H9 (cell line): Measurements from ENCODE around the gene XPO1. TPM values are rescaled to one million over a fixed set of nuclear protein-coding genes. Genes with fewer than 3 reads are reported as not detected.

Experiments
- DNase-seq: peaks from one replicate; pipeline ENCODE4 v3.0.0-alpha.2; 2017
- H2AFZ ChIP-seq: one replicate; pipeline ENCODE4 v1.6.1; 2013; ENCODE audit warnings: mild to moderate bottlenecking, low read length, control low read depth, moderate library complexity
- H2AK5ac ChIP-seq: 2 replicates; pipeline ENCODE4 v1.6.1; 2013; ENCODE audit warnings: low read length, control low read depth, mixed read lengths; ENCODE audit not compliant: insufficient read length
- H2BK120ac ChIP-seq: one replicate; pipeline ENCODE4 v1.6.1; 2013; ENCODE audit warnings: low read depth, mild to moderate bottlenecking, low read length, control low read depth, inconsistent platforms; ENCODE audit not compliant: poor library complexity, severe bottlenecking
- H2BK12ac ChIP-seq: 2 replicates; pipeline ENCODE4 v1.6.1; 2013; ENCODE audit warnings: low read length, control low read depth, mixed read lengths, low read depth; ENCODE audit not compliant: insufficient read length
- H2BK15ac ChIP-seq: 2 replicates; pipeline ENCODE4 v1.6.1; 2013; ENCODE audit warnings: low read depth, low read length, control low read depth
- H2BK20ac ChIP-seq: one replicate; pipeline ENCODE4 v1.6.1; 2013; ENCODE audit warnings: low read depth, mild to moderate bottlenecking, low read length, control low read depth, inconsistent platforms; ENCODE audit not compliant: poor library complexity, severe bottlenecking
- H2BK5ac ChIP-seq: 2 replicates; pipeline ENCODE4 v1.6.1; 2013; ENCODE audit warnings: low read length, control low read depth, mixed read lengths; ENCODE audit not compliant: insufficient read length
- H3K14ac ChIP-seq: 2 replicates; pipeline ENCODE4 v1.6.1; 2013; ENCODE audit warnings: low read length, control low read depth; ENCODE audit not compliant: insufficient read depth
- H3K18ac ChIP-seq: 2 replicates; pipeline ENCODE4 v1.6.1; 2013; ENCODE audit warnings: low read depth, mild to moderate bottlenecking, mixed read lengths, low read length, control low read depth; ENCODE audit not compliant: insufficient read length
- H3K23ac ChIP-seq: 2 replicates; pipeline ENCODE4 v1.6.1; 2013; ENCODE audit warnings: low read length, control low read depth, mixed read lengths, low read depth; ENCODE audit not compliant: insufficient read length
- H3K23me2 ChIP-seq: 2 replicates; pipeline ENCODE4 v1.6.1; 2013; ENCODE audit warnings: low read depth, mild to moderate bottlenecking, mixed read lengths, low read length, control low read depth; ENCODE audit not compliant: insufficient read length, poor library complexity, severe bottlenecking
- H3K27ac ChIP-seq: 2 replicates; pipeline ENCODE4 v1.5.1; 2013; ENCODE audit warnings: low read length, control low read depth, mixed read lengths, low read depth; ENCODE audit not compliant: insufficient read length
- H3K27me3 ChIP-seq: 2 replicates; pipeline ENCODE4 v1.6.1; 2013; ENCODE audit warnings: low read length, control low read depth, inconsistent platforms; ENCODE audit not compliant: insufficient read depth
- H3K4ac ChIP-seq: 2 replicates; pipeline ENCODE4 v1.6.1; 2013; ENCODE audit warnings: low read depth, mild to moderate bottlenecking, control low read depth, inconsistent platforms, low read length, moderate library complexity
- H3K4me1 ChIP-seq: 2 replicates; pipeline ENCODE4 v1.6.1; 2013; ENCODE audit warnings: low read length, control low read depth, inconsistent platforms; ENCODE audit not compliant: insufficient read depth
- H3K4me2 ChIP-seq: 2 replicates; pipeline ENCODE4 v1.6.1; 2013; ENCODE audit warnings: low read length, control low read depth, mixed read lengths; ENCODE audit not compliant: insufficient read length, insufficient read depth
- H3K56ac ChIP-seq: 2 replicates; pipeline ENCODE4 v1.6.1; 2013; ENCODE audit warnings: low read depth, mild to moderate bottlenecking, mixed read lengths, low read length, control low read depth; ENCODE audit not compliant: insufficient read length
- H3K79me1 ChIP-seq: 2 replicates; pipeline ENCODE4 v1.6.1; 2013; ENCODE audit warnings: low read depth, mild to moderate bottlenecking, moderate library complexity, low read length, control low read depth, inconsistent platforms; ENCODE audit not compliant: insufficient read depth, poor library complexity, severe bottlenecking
- H3K79me2 ChIP-seq: 2 replicates; pipeline ENCODE4 v1.6.1; 2013; ENCODE audit warnings: low read length, control low read depth, inconsistent platforms; ENCODE audit not compliant: insufficient read depth
- H3K9ac ChIP-seq: 2 replicates; pipeline ENCODE4 v1.6.1; 2013; ENCODE audit warnings: low read length, control low read depth, mixed read lengths; ENCODE audit not compliant: insufficient read length; ENCODE audit errors: extremely low read depth
- H3K9me3 ChIP-seq: one replicate; pipeline ENCODE4 v1.6.1; 2013; ENCODE audit warnings: low read depth, low read length, inconsistent platforms; ENCODE audit not compliant: control insufficient read depth
- H3T11ph ChIP-seq: one replicate; pipeline ENCODE4 v1.6.1; 2013; ENCODE audit warnings: mild to moderate bottlenecking, low read length, control low read depth, inconsistent platforms
- H4K20me1 ChIP-seq: one replicate; pipeline ENCODE4 v1.6.1; 2013; ENCODE audit not compliant: control insufficient read depth, insufficient read length, insufficient read depth
- H4K5ac ChIP-seq: 2 replicates; pipeline ENCODE4 v1.6.1; 2013; ENCODE audit warnings: low read depth, mild to moderate bottlenecking, mixed read lengths, low read length, control low read depth; ENCODE audit not compliant: insufficient read length
- H4K8ac ChIP-seq: replicated peaks from 2 replicates; pipeline ENCODE4 v1.6.1; 2013; ENCODE audit warnings: low read length, control low read depth, mixed read lengths, low read depth; ENCODE audit not compliant: insufficient read length
- H4K91ac ChIP-seq: 2 replicates; pipeline ENCODE4 v1.6.1; 2013; ENCODE audit warnings: low read depth, mild to moderate bottlenecking, moderate library complexity, mixed read lengths, low read length, control low read depth; ENCODE audit not compliant: insufficient read length
- H3K27ac Mint-ChIP-seq, 3 experiments: 2 replicates in 2 of 3; 3 replicates in 1 of 3; pipeline ENCODE4 v1.8.0; 2020 to 2021; ENCODE audit warnings: mixed read lengths in 3 of 3, mild to moderate bottlenecking in 1 of 3, moderate library complexity in 1 of 3
- H3K27me3 Mint-ChIP-seq: 2 replicates; pipeline ENCODE4 v1.8.0; 2021; ENCODE audit warnings: low read depth, mild to moderate bottlenecking, moderate library complexity, mixed read lengths
- H3K36me3 Mint-ChIP-seq, 3 experiments: 2 replicates in 2 of 3; 3 replicates in 1 of 3; pipeline ENCODE4 v1.8.0; 2020 to 2021; ENCODE audit warnings: low read depth in 3 of 3, mixed read lengths in 3 of 3; ENCODE audit not compliant: insufficient read depth in 1 of 3
- H3K4me1 Mint-ChIP-seq, 2 experiments: 2 replicates each; pipeline ENCODE4 v1.8.0; 2020; ENCODE audit warnings: mixed read lengths in 2 of 2
- H3K4me3 Mint-ChIP-seq, 2 experiments: 2 replicates in 1 of 2; 3 replicates in 1 of 2; pipeline ENCODE4 v1.8.0; 2020 to 2021; ENCODE audit warnings: mild to moderate bottlenecking in 2 of 2, mixed read lengths in 2 of 2, moderate library complexity in 1 of 2
- H3K9me3 Mint-ChIP-seq, 2 experiments: 2 replicates in 1 of 2; 3 replicates in 1 of 2; pipeline ENCODE4 v1.8.0; 2020; ENCODE audit warnings: mild to moderate bottlenecking in 2 of 2, mixed read lengths in 2 of 2, moderate library complexity in 1 of 2
- CTCF ChIP-seq: fragments of 200-600 bp; sonication (generic); conservative IDR thresholded peaks from 3 replicates; pipeline ENCODE4 v1.8.0; 2021; ENCODE audit warnings: antibody characterized with exemption, mild to moderate bottlenecking
- WGBS: extraction: QIAGEN DNeasy Blood & Tissue Kit; methylation state at CpG from one replicate; pipeline ENCODE4 v1.1.7; 2013; ENCODE audit warnings: missing lambda C conversion rate, low lambda C conversion rate, mixed read lengths; ENCODE audit not compliant: insufficient read length; ENCODE audit errors: extremely low coverage; 5-methylcytosine and 5-hydroxymethylcytosine counted together
- total RNA-seq: library from RNA; stranded (reverse); gene quantifications from 2 replicates; pipeline ENCODE4 v1.2.1, GENCODE V29; 2021

The XPO1 gene
- total RNA-seq, 1 experiment from 2014 or later, result 320 TPM

- H3K18ac ChIP-seq, result no peak overlapping the region
- Mint-ChIP-seq H3K27me3 (no peaks in the 10 kb centered on the region), H3K4me3 (no peak overlapping the region), H3K36me3 (peaks cover 66 to 98% (median 92%) of the 10 kb centered on the region in 3 experiments; a peak in 6 of 7 replicates), H3K9me3 (no peaks in the 10 kb centered on the region), H3K27ac (no peak overlapping the region), H3K4me1 (no peaks in the 10 kb centered on the region)
- no peak overlapping the region for H2BK120ac ChIP-seq
- no peaks in the 10 kb centered on the region for H3K4me1 ChIP-seq
- no peak overlapping the region for H3K56ac ChIP-seq
- no peak overlapping the region for H3K4ac ChIP-seq
- H4K91ac ChIP-seq, result no peak overlapping the region
- H3K27me3 ChIP-seq, result no peaks in the 10 kb centered on the region
- H2BK20ac ChIP-seq, result no peak overlapping the region
- no peak overlapping the region for H2BK12ac ChIP-seq
- no peak overlapping the region for H3K14ac ChIP-seq
- H3K23me2 ChIP-seq, result no peaks in the 10 kb centered on the region
- no peak overlapping the region for H3K4me2 ChIP-seq
- no peaks in the 10 kb centered on the region for H4K20me1 ChIP-seq
- H2BK15ac ChIP-seq, result no peak overlapping the region
- no peak overlapping the region for H3K23ac ChIP-seq
- WGBS, result 100% methylated on average over 1 of the region's 5 CpGs
- no peak for DNase-seq
- no peak overlapping the region for H3K27ac ChIP-seq
- no peak overlapping the region for H2BK5ac ChIP-seq
- H3K79me1 ChIP-seq, result no peaks in the 10 kb centered on the region
- H3K79me2 ChIP-seq, result no peaks in the 10 kb centered on the region
- TF ChIP-seq CTCF, result no peak
- no peaks in the 10 kb centered on the region for H3K9me3 ChIP-seq
- no peak overlapping the region for H2AFZ ChIP-seq
- H2AK5ac ChIP-seq, result no peak overlapping the region
- H4K8ac ChIP-seq, result no peak overlapping the region
- H3K9ac ChIP-seq, result no peak overlapping the region
- H4K5ac ChIP-seq, result no peak overlapping the region
- H3T11ph ChIP-seq, result no peak overlapping the region
These were observed 52.9 kb downstream of the XPO1 start for GRCh38 chr2:61485281-61485680.
